CD4-positive, alpha-beta T cell treated with Interleukin-15 for 1 hour (primary cell): ENCODE results near the gene OVCH1.
A peak's percentile ranks its signal among the peaks of the same experiment; 100 is the strongest.
"Not testable (repeated sequence)": the region's sequence is repeated elsewhere in the genome, so short reads cannot be mapped to it uniquely, and the experiment has no call there.

ENCODE experiments used
- DNase-seq: peaks from one replicate; pipeline ENCODE4 v3.0.0-alpha.2; 2020

OVCH1 gene

DNA sequence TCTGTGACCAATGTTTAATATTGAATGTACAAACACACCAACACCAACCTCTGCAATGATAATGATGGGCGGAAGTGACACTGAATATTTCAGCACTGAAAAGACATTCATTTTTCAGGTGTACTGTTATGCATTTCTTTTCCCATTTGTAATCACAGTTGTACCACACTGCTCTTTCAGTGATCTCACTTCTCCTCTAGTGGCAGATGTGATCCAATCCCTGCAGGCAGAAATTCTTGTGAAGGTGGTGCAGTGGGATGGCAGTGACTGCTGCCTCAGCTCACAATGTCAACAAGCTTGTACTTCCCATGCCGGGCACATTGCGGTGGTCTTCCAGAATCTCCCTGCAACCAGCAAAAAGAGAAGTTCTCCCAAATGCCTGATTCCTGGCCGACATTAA lies 93.5 kb downstream of the OVCH1 start:
- DNase-seq, result no peak

DNA sequence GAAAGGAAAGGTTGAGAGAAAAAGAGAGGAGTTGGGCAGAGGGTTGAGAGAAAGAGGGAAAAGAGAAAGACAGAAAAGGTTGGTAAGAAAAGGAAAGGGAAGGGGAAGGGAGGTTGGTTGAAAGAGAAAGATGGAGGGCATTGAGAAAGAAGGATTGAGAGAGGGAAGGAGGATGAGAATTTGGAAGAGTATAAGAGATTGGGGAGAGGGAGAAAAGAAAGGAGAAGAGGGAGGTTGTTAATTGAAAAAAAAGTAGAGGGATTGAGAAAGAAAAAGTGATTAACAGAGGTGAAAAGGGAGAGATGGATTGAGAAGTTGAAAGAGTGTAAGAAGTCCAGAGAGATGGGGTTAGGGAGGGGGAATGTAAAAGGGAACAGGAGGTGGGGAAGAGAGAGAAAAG lies 95.0 kb downstream of the OVCH1 start:
- DNase-seq, result no peak

DNA sequence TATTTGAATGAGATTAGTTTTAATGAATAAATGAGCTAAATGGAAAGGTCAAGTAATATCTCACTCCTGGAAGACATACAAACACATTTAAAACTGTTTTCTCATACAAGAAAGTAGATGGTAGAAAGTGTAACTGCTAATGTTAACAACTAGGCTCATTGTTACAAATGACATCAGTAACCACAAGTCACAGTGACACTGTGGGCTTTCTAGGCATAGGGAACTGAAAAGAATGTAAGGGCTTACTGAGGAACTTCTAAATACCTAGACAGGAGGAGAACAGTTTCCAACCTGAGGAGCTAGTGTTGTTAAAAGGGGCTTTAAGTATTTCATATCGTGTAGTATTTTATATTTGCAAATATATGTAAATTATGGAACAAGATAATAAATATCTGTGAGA lies 99.0 kb downstream of the OVCH1 start:
- DNase-seq, result no peak

DNA sequence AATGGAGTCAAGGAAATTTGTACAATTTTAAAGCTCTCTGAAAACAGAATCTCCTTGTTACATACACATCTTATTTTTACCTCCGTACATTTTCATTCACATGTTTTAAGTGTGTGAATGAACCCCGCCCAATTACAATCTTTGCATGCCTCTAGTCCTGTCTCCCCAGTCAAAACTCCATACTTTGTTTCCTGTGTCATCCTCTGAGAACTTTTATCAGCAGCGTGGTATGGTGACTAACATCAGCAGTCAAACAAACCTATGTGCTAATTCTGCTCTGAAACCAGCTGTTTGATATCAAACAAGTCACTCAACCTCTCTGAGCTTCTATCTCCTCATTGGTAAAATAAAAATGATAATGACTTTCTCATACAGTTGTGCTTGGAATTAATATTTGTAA lies 100.7 kb downstream of the OVCH1 start:
- no peak for DNase-seq

DNA sequence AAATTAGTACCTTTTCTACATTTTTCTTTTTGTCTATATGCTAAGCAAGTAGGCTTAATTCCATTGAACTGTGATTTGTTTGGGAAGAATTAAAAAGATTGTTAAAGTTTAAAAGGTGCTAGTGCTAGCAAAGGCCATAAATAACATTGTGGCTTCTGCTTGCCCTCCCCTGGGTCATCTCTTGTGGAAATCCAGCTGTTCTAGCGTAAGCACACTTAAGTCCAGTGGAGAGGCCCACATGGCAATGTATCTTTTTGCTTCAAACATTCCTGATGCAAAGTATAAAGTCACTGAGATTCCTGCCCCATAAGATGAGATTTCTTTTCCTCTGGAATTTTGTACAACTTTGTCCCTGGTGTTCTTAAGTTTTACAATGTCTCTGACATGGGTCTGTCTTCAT lies 102.1 kb downstream of the OVCH1 start:
- DNase-seq, result no peak

DNA sequence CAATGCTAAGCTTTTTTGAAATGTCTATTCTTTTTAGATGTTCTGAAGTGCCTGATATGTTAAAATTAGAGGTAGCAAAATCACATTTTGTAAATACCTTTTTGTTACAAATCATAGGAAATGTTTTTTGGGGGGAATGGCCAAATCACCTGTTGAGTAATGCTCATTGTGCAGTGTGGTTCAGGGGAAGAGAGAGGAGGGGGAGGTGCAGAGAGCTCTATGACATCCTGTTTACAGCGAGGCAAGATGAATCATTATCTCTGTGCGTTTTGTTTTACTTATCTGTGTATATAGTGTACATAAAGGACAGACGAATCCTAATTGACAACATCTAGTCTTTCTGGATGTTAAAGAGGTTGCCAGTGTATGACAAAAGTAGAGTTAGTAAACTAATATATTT lies 107.1 kb downstream of the OVCH1 start:
- peak; percentile 27 for DNase-seq

DNA sequence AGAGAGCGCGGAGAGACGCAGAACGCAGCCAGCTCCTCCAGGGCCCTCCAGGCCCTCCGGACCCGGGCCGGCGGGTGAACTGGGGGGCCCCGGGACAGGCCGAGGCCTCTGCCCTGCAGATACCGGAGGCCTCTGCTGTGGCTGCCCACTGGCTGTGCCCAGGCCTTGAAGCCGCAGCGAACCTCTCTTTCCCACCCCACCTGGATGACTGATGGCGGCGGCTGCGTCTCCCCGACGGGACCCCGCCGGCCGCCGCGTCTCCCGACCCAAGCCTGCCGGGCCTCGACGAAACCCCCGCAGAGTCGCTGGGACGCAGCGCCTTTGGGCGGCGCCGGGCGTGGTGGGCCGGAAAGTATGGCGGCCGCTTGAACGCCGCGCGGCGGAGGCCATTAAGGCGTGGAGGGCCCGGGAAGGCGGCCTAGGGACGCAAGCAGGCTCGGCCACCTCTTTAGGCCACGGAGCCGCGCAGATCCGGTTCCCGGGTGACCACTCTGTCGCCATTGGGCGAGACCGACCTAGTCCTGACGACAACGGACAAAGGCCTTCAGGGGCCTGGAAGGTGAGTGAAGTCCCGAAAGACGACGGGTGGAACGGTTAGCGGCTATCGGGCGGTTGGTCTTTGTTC lies 108.1 kb downstream of the OVCH1 start:
- no peak for DNase-seq

DNA sequence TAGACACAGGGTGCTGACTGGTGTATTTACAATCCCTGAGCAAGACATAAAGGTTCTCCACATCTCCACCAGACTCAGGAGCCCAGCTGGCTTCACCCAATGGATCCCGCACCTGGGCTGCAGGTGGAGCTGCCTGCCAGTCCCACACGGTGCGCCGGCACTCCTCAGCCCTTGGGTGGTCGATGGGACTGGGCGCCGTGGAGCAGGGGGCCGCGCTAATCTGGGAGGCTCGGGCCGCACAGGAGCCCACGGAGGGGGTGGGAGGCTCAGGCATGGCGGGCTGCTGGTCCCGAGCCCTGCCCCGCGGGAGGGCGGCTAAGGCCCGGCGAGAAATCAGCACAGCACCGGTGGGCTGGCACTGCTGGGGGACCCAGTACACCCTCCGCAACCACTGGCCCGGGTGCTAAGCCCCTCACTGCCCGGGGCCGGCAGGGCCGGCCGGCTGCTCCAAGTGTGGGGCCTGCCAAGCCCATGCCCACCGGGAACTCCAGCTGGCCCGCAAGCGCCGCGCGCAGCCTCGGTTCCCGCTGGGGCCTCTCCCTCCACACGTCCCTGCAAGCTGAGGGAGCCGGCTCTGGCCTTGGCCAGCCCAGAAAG lies 111.3 kb downstream of the OVCH1 start:
- DNase-seq, result not testable (repeated sequence)

DNA sequence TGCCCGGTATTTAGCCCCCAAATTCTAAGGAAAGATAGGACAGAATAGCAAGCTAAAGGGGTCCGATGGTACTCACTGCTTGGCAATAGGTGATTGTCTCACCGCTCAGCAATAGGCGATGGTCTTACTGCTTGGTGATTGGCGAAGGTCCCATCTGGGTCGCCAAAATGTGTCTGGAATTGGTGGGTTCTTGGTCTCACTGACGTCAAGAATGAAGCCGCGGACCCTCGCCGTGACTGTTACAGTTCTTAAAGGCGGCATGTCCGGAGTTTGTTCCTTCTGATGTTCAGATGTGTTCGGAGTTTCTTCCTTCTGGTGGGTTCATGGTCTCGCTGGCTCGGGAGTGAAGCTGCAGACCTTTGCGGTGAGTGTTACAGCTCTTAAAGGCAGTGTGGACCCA lies 112.3 kb downstream of the OVCH1 start:
- not testable (repeated sequence) for DNase-seq

DNA sequence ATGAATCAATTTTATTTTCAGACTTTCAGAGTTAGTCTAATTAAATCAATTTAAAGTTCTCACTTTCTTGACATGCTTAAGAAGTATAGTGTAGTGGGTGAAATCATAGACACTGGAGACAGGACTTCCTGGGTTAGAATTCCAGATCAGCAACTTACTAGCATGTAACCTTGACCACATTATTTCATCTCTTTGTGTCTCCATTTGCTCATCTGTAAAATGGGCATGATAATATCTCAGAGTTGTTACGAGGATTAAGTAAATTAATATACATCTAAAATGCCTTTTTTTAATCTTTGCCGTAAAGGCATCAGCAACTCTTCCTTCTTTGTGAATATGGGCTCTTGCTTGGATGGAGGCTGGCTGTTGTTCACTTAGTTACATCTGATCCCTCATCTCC lies 115.2 kb downstream of the OVCH1 start:
- DNase-seq, result no peak

DNA sequence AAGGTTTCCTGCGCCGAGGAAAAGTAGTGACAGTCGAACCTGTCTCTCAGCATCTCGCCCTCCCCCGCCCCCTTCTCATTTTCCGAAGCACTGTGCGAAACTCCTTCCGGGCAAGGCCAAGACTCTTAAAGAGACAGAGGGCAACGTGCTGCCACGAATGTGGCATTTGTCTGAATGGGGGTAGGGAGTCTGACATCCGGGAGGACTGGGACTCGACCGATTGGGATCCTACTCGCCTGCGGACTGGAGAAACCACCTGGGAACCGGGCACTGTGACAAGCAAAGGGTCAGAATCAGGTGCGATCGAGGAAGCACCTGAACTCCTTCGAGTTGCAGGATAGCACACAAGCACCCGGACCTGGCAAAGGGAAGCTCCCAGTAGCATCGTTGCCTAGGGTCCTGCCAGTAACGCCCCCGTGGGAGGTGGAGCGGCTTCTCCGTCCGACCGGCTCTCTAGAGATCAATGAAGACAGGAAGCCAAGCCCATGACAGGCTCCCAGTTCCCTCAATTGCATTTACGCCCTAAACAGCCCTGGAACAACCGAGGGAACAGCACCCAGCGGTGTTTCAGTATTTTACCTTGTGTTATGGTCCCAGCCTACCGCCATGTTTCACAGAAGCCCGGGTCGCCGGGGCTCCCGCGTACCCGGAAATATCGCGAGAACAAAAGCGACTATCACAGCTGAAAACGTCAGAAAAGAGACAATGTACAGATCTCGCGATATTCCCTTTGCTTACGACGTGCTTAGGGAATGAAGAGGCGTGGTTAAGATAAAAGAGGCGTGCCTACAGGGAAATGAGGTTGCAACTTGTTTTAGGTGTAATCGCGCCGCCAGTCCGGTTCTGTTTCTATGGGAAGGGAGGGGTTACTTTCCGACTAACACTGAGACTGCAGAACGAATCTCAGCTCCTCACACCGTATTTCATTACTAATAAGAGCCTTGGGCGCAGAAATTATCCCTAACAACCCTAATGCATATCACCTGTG lies 116.7 kb downstream of the OVCH1 start, which contains the start of gene ERGIC2:
Gene ERGIC2 (minus strand): TSS at position 637 of the 988 bp plus-strand sequence. CDS start 9,539 bp downstream, outside the sequence.
- peak; percentile 94 for DNase-seq
